Measurements from ENCODE around the gene GOLGA8T. TPM values are rescaled to one million over a fixed set of nuclear protein-coding genes. Genes with fewer than 3 reads are reported as not detected.
"Not testable (repeated sequence)": the region's sequence is repeated elsewhere in the genome, so short reads cannot be mapped to it uniquely, and the experiment has no call there.

GOLGA8T gene
- total and polyA plus RNA-seq, 2 experiments from 2014 or later = 0.42 TPM; not detected in 1

DNA sequence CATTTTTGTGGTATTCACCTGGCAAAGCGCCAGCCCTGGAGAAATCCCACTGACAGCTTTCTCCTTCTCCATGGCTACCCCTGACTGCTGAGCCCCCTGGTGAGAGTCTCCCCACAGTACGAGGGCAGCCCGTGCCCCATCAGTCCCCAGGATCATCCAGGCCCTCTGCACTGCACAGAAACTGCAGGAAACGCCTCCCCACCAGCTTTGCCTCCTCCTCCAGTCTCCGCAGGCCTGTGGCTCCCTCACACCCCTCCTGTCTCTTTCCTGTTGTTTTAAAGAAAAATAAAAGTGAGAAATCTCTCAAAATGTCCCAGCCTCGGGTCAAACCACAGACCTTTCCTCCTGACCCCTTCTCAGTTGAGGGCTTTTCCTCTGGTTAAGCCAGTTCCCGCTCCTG, 29.4 kb downstream of the GOLGA8T start:
- H3K27me3 Mint-ChIP-seq (ENCODE audit: insufficient read depth, low read depth, poor library complexity); ATAC-seq; H3K36me3 Mint-ChIP-seq (ENCODE audit: low read depth); H3K79me2 ChIP-seq (replicated peaks; ENCODE audit: insufficient read depth); H3K4me2 ChIP-seq; DNase-seq (ENCODE audit: low spot score); H4K20me1 ChIP-seq (replicated peaks; ENCODE audit: insufficient read depth); H3F3A ChIP-seq (replicated peaks; ENCODE audit: low read depth); H3K9me2 ChIP-seq (ENCODE audit: insufficient read depth); H3K4me1 ChIP-seq (ENCODE audit: insufficient read depth); H3K36me3 ChIP-seq (ENCODE audit: insufficient read depth); H2AFZ ChIP-seq; H3K4me1 Mint-ChIP-seq; H3K9me3 Mint-ChIP-seq; H3K27ac Mint-ChIP-seq; H3K4me3 ChIP-seq; H3K27me3 ChIP-seq (ENCODE audit: insufficient read depth); H3K27ac ChIP-seq (ENCODE audit: low read depth); H3K4me3 Mint-ChIP-seq: not testable (repeated sequence)

DNA sequence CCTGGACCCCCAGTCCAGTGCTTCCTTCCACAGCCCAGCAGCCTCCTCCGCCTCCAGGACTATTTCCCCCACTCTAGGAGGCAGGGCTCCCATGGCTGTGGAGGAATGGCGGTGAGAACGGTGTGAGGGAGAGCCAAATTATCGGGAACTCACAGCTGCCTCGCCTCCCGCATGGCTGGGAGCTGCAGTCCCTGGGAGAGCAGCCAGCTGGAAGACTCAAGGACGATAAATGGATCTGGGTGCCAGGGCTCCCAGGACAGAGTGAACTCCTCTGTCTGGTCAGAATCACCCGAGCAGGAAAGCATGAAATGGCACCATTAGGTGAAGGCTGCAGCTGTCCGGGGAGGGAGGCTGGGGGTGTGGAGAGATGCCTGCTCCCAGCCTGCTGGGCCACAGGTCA, 32.6 kb downstream of the GOLGA8T start:
- not testable (repeated sequence) for H3K27me3 Mint-ChIP-seq (ENCODE audit: insufficient read depth, low read depth, poor library complexity); DNase-seq (ENCODE audit: low spot score); H3K27ac ChIP-seq (ENCODE audit: low read depth); H3K27ac Mint-ChIP-seq; H3K27me3 ChIP-seq (ENCODE audit: insufficient read depth); H2AFZ ChIP-seq; H3K4me1 ChIP-seq (ENCODE audit: insufficient read depth); H4K20me1 ChIP-seq (replicated peaks; ENCODE audit: insufficient read depth); H3K4me2 ChIP-seq; H3K4me1 Mint-ChIP-seq; H3K36me3 Mint-ChIP-seq (ENCODE audit: low read depth); H3K79me2 ChIP-seq (replicated peaks; ENCODE audit: insufficient read depth); H3F3A ChIP-seq (replicated peaks; ENCODE audit: low read depth); H3K4me3 ChIP-seq; H3K36me3 ChIP-seq (ENCODE audit: insufficient read depth); H3K4me3 Mint-ChIP-seq; ATAC-seq; H3K9me2 ChIP-seq (ENCODE audit: insufficient read depth); H3K9me3 Mint-ChIP-seq

GRCh38 chr15:30167886-30168285, 33.0 kb downstream of the GOLGA8T start:
- not testable (repeated sequence) for H3K4me2 ChIP-seq; H3K27ac ChIP-seq (ENCODE audit: low read depth); H3K27ac Mint-ChIP-seq; H3K36me3 ChIP-seq (ENCODE audit: insufficient read depth); DNase-seq (ENCODE audit: low spot score); H3K27me3 ChIP-seq (ENCODE audit: insufficient read depth); H3K27me3 Mint-ChIP-seq (ENCODE audit: insufficient read depth, low read depth, poor library complexity); H3K79me2 ChIP-seq (replicated peaks; ENCODE audit: insufficient read depth); ATAC-seq; H3K36me3 Mint-ChIP-seq (ENCODE audit: low read depth); H3K4me3 ChIP-seq; H3K4me3 Mint-ChIP-seq; H3K4me1 Mint-ChIP-seq; H3K9me3 Mint-ChIP-seq; H3K4me1 ChIP-seq (ENCODE audit: insufficient read depth); H2AFZ ChIP-seq; H4K20me1 ChIP-seq (replicated peaks; ENCODE audit: insufficient read depth); H3F3A ChIP-seq (replicated peaks; ENCODE audit: low read depth); H3K9me2 ChIP-seq (ENCODE audit: insufficient read depth)

DNA sequence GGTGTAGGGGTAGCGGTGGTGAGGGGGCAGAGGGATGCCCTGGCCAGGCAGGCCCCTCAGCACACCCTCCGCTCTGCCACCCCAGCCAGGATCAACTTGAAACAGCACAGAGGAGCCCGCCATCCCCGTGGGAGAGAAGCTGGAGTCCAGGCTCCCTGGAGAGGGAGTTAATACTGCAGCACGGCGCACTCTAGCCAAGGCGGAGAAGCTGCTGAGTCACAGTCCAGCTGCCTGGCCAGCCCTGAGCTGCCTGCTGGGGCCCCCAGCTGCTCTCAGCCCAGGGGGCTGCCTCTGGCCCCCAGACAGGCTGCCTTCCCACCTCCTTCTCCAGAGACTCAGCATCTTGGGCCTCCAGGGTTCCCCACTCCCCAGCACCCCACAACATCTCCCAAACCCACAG, 36.6 kb downstream of the GOLGA8T start:
- H3K36me3 Mint-ChIP-seq (ENCODE audit: low read depth); DNase-seq (ENCODE audit: low spot score); H3K79me2 ChIP-seq (replicated peaks; ENCODE audit: insufficient read depth); H3K4me1 ChIP-seq (ENCODE audit: insufficient read depth); H3K9me3 Mint-ChIP-seq; H3K36me3 ChIP-seq (ENCODE audit: insufficient read depth); ATAC-seq; H3K27ac Mint-ChIP-seq; H3K4me2 ChIP-seq; H3K4me3 ChIP-seq; H3F3A ChIP-seq (replicated peaks; ENCODE audit: low read depth); H3K27me3 ChIP-seq (ENCODE audit: insufficient read depth); H3K27me3 Mint-ChIP-seq (ENCODE audit: insufficient read depth, low read depth, poor library complexity); H3K27ac ChIP-seq (ENCODE audit: low read depth); H3K9me2 ChIP-seq (ENCODE audit: insufficient read depth); H3K4me1 Mint-ChIP-seq; H3K4me3 Mint-ChIP-seq; H2AFZ ChIP-seq; H4K20me1 ChIP-seq (replicated peaks; ENCODE audit: insufficient read depth): not testable (repeated sequence)

GRCh38 chr15:30173041-30173608, 38.3 kb downstream of the GOLGA8T start:
- not testable (repeated sequence) for H3K36me3 Mint-ChIP-seq (ENCODE audit: low read depth); H3K27ac Mint-ChIP-seq; H3K36me3 ChIP-seq (ENCODE audit: insufficient read depth); H3K27me3 ChIP-seq (ENCODE audit: insufficient read depth); H3K4me3 ChIP-seq; H3K27ac ChIP-seq (ENCODE audit: low read depth); H3K9me3 Mint-ChIP-seq; H3F3A ChIP-seq (replicated peaks; ENCODE audit: low read depth); H3K4me3 Mint-ChIP-seq; H3K27me3 Mint-ChIP-seq (ENCODE audit: insufficient read depth, low read depth, poor library complexity); H3K4me2 ChIP-seq; H3K9me2 ChIP-seq (ENCODE audit: insufficient read depth); H3K79me2 ChIP-seq (replicated peaks; ENCODE audit: insufficient read depth); H2AFZ ChIP-seq; H4K20me1 ChIP-seq (replicated peaks; ENCODE audit: insufficient read depth); H3K4me1 Mint-ChIP-seq; H3K4me1 ChIP-seq (ENCODE audit: insufficient read depth)
- ATAC-seq (peak; percentile 97), DNase-seq (ENCODE audit: low spot score) (peak; percentile 0)
- TF ChIP-seq CTCF (conservative IDR thresholded peaks at IDR 0.05; ENCODE audit: low read depth in 2 of 2) = peak in 1 of 2 experiments; percentile 54; a peak in 2 of 4 replicates

DNA sequence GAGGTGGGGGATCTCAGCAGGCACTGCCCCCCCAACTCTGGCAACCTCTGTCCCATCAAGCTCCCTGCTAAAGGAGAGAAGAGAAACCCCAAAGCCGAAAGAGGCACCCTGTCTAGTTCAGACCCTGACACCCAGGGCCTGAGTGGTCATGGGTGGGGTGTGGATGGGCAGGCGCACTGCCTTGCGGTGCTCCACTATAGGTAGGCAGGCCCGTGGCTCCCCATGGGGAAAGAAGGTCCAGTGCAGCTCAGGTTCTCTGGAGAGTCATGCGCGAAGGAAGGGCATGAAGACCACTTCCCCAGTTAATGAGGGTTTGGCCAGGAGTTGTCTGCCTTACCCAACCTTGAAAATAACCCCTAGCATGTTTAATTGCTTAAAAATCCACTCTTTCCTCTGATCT, 40.4 kb downstream of the GOLGA8T start:
- H3K36me3 ChIP-seq (ENCODE audit: insufficient read depth); ATAC-seq; H2AFZ ChIP-seq; H3K79me2 ChIP-seq (replicated peaks; ENCODE audit: insufficient read depth); H3K36me3 Mint-ChIP-seq (ENCODE audit: low read depth); H3K9me2 ChIP-seq (ENCODE audit: insufficient read depth); H3F3A ChIP-seq (replicated peaks; ENCODE audit: low read depth); H3K27me3 Mint-ChIP-seq (ENCODE audit: insufficient read depth, low read depth, poor library complexity); H3K4me1 Mint-ChIP-seq; H3K4me3 Mint-ChIP-seq; H3K4me3 ChIP-seq; H3K27ac Mint-ChIP-seq; H3K4me1 ChIP-seq (ENCODE audit: insufficient read depth); DNase-seq (ENCODE audit: low spot score); H3K9me3 Mint-ChIP-seq; H4K20me1 ChIP-seq (replicated peaks; ENCODE audit: insufficient read depth); H3K4me2 ChIP-seq; H3K27ac ChIP-seq (ENCODE audit: low read depth); H3K27me3 ChIP-seq (ENCODE audit: insufficient read depth): not testable (repeated sequence)
